ENCODE results near the gene NRAP. TPM values are rescaled to one million over a fixed set of nuclear protein-coding genes. Genes with fewer than 3 reads are reported as not detected.

Gene NRAP
- total and polyA plus RNA-seq, 4 donors, result 0.02 to 0.04 TPM; not detected in 2

- ATAC-seq (ENCODE audit: insufficient read depth, low FRiP score) (no peak), DNase-seq (no peak)
- TF ChIP-seq CTCF (IDR thresholded peaks at IDR 0.05; ENCODE audit: control extremely low read depth, extremely low read depth), result no peak
- Histone ChIP-seq H3K27me3 (ENCODE audit: control insufficient read depth in 3 of 3, insufficient read depth in 3 of 3, low read length in 2 of 3) (no peaks in the 10 kb centered on the region), H3K4me1 (ENCODE audit: control insufficient read depth in 5 of 5, insufficient read depth in 5 of 5, low read length in 5 of 5) (peaks cover 0 to 19% (median 0%) of the 10 kb centered on the region in 5 donors), H3K9ac (ENCODE audit: insufficient read depth in 1 of 2, low read length in 2 of 2) (no peak overlapping the region), H3K27ac (ENCODE audit: low read depth in 1 of 2, low read length in 1 of 2) (peak overlapping the region in 1 of 2 donors; percentile 69), H3K9me3 (ENCODE audit: control insufficient read depth in 4 of 4, insufficient read depth in 3 of 4, low read length in 3 of 4) (no peaks in the 10 kb centered on the region), H3K4me3 (no peak overlapping the region), H3K36me3 (ENCODE audit: control insufficient read depth in 4 of 4, insufficient read depth in 4 of 4, low read length in 4 of 4) (peaks cover 0 to 7% (median 0%) of the 10 kb centered on the region in 4 donors)
- WGBS, 2 donors, result 73 to 80% methylated on average over 3 of the region's 3 CpGs
Observed at GRCh38 chr10:113647812-113648211, 16.0 kb downstream of the NRAP start.

- 84 to 91% methylated on average over 10 of the region's 10 CpGs for WGBS, 2 donors
- H3K4me1 ChIP-seq (ENCODE audit: control insufficient read depth in 5 of 5, insufficient read depth in 5 of 5, low read length in 5 of 5), result peaks cover 0 to 27% (median 0%) of the 10 kb centered on the region in 5 donors
- no peak for TF ChIP-seq CTCF (IDR thresholded peaks at IDR 0.05; ENCODE audit: control extremely low read depth, extremely low read depth)
- H3K36me3 ChIP-seq (ENCODE audit: control insufficient read depth in 4 of 4, insufficient read depth in 4 of 4, low read length in 4 of 4), result peaks cover 0 to 4% (median 0%) of the 10 kb centered on the region in 4 donors
- no peak overlapping the region for H3K4me3 ChIP-seq
- no peak overlapping the region for H3K9ac ChIP-seq (ENCODE audit: insufficient read depth in 1 of 2, low read length in 2 of 2)
- no peak for ATAC-seq (ENCODE audit: insufficient read depth, low FRiP score)
- H3K27ac ChIP-seq (ENCODE audit: low read depth in 1 of 2, low read length in 1 of 2), result peak overlapping the region in 1 of 2 donors; percentile 82
- H3K9me3 ChIP-seq (ENCODE audit: control insufficient read depth in 4 of 4, insufficient read depth in 3 of 4, low read length in 3 of 4), result no peaks in the 10 kb centered on the region
- H3K27me3 ChIP-seq (ENCODE audit: control insufficient read depth in 3 of 3, insufficient read depth in 3 of 3, low read length in 2 of 3), result no peaks in the 10 kb centered on the region
- peak in 1 of 3 donors; percentile 20 for DNase-seq
Observed at GRCh38 chr10:113646336-113647201, 17.3 kb downstream of the NRAP start.

GRCh38 chr10:113644185-113645120, 19.4 kb downstream of the NRAP start:
- no peak overlapping the region for H3K9ac ChIP-seq (ENCODE audit: insufficient read depth in 1 of 2, low read length in 2 of 2)
- H3K4me3 ChIP-seq, result no peak overlapping the region
- WGBS, 2 donors, result 30 to 45% methylated on average over 7 of the region's 7 CpGs
- peak; percentile 61 for ATAC-seq (ENCODE audit: insufficient read depth, low FRiP score)
- no peaks in the 10 kb centered on the region for H3K27me3 ChIP-seq (ENCODE audit: control insufficient read depth in 3 of 3, insufficient read depth in 3 of 3, low read length in 2 of 3)
- H3K9me3 ChIP-seq (ENCODE audit: control insufficient read depth in 4 of 4, insufficient read depth in 3 of 4, low read length in 3 of 4), result no peaks in the 10 kb centered on the region
- no peak for TF ChIP-seq CTCF (IDR thresholded peaks at IDR 0.05; ENCODE audit: control extremely low read depth, extremely low read depth)
- peaks cover 0 to 30% (median 0%) of the 10 kb centered on the region in 5 donors for H3K4me1 ChIP-seq (ENCODE audit: control insufficient read depth in 5 of 5, insufficient read depth in 5 of 5, low read length in 5 of 5)
- H3K27ac ChIP-seq (ENCODE audit: low read depth in 1 of 2, low read length in 1 of 2), result peak overlapping the region in 1 of 2 donors; percentile 82
- DNase-seq, result peak in 1 of 3 donors; percentile 23
- no peaks in the 10 kb centered on the region for H3K36me3 ChIP-seq (ENCODE audit: control insufficient read depth in 4 of 4, insufficient read depth in 4 of 4, low read length in 4 of 4)

Measured in lung (tissue), 12 donors.